Measurements from ENCODE around the gene PRR32. TPM values are rescaled to one million over a fixed set of nuclear protein-coding genes. Genes with fewer than 3 reads are reported as not detected.
"Not testable (repeated sequence)": the region's sequence is repeated elsewhere in the genome, so short reads cannot be mapped to it uniquely, and the experiment has no call there.

Gene PRR32
- total and polyA plus RNA-seq, 2 of the 13 experiments (the other 11 are each of a cell fraction or from before 2014, with no cell fraction given): not detected

- Histone ChIP-seq H3K27me3 (ENCODE audit: control insufficient read depth in 1 of 2, insufficient read depth in 2 of 2, low read length in 2 of 2) (no peaks in the 10 kb centered on the region), H3K9me3 (ENCODE audit: low read length) (peaks cover 20% of the 10 kb centered on the region; the same call in 1 of the 2 replicates), H3K4me3 (replicated peaks in 1 of 3; ENCODE audit: insufficient read depth in 1 of 3, low read depth in 2 of 3, low read length in 3 of 3) (no peak overlapping the region), H3K9ac (ENCODE audit: insufficient read depth, low read depth, low read length) (no peak overlapping the region), H2AFZ (ENCODE audit: low read length) (no peak overlapping the region), H3K79me2 (ENCODE audit: insufficient read depth, low read length) (no peaks in the 10 kb centered on the region), H3K4me1 (ENCODE audit: insufficient read depth, low read length) (no peaks in the 10 kb centered on the region), H3K4me2 (ENCODE audit: low read depth, low read length) (no peak overlapping the region), H3K36me3 (replicated peaks in 1 of 2; ENCODE audit: control insufficient read depth in 1 of 2, insufficient read depth in 2 of 2, low read length in 2 of 2) (no peaks in the 10 kb centered on the region), H3K27ac (ENCODE audit: extremely low read length, insufficient read depth, low read length) (no peak overlapping the region), H4K20me1 (ENCODE audit: insufficient read depth, low read length) (no peaks in the 10 kb centered on the region)
- ChIA-PET CTCF (ENCODE audit: low intra/inter-chr PET ratio, low total read pairs) (no interaction called here), POLR2A (no interaction called here)
- no peak for FAIRE-seq
- ATAC-seq: no peak
- TF ChIP-seq ZNF143 (CRISPR knock-in tag; IDR thresholded peaks at IDR 0.05) (no peak), MIER3 (CRISPR knock-in tag; IDR thresholded peaks at IDR 0.05; ENCODE audit: borderline replicate concordance) (no peak), ZNF607 (CRISPR knock-in tag; IDR thresholded peaks at IDR 0.05; ENCODE audit: borderline replicate concordance) (no peak), ZNF329 (CRISPR knock-in tag; IDR thresholded peaks at IDR 0.05; ENCODE audit: low read depth) (no peak), HINFP (CRISPR knock-in tag; IDR thresholded peaks at IDR 0.05; ENCODE audit: low read depth) (no peak), DR1 (CRISPR knock-in tag; IDR thresholded peaks at IDR 0.05) (no peak), SMARCC2 (IDR thresholded peaks at IDR 0.05) (no peak), ZNF75D (CRISPR knock-in tag; IDR thresholded peaks at IDR 0.05; ENCODE audit: borderline replicate concordance) (no peak), POLR2AphosphoS5 (IDR thresholded peaks at IDR 0.05; ENCODE audit: low read depth, low read length) (no peak), ZNF430 (CRISPR knock-in tag; IDR thresholded peaks at IDR 0.05) (no peak), NFE2L1 (CRISPR knock-in tag; IDR thresholded peaks at IDR 0.05; ENCODE audit: borderline replicate concordance) (no peak), NR1H2 (CRISPR knock-in tag; IDR thresholded peaks at IDR 0.05; ENCODE audit: borderline replicate concordance, low read depth) (no peak), ZFP90 (CRISPR knock-in tag; IDR thresholded peaks at IDR 0.05; ENCODE audit: borderline replicate concordance) (no peak), KLF15 (CRISPR knock-in tag; IDR thresholded peaks at IDR 0.05; ENCODE audit: borderline replicate concordance) (no peak)
- intact Hi-C loops (cut with micrococcal nuclease; ENCODE audit: unreplicated experiment): no loop called here
- no TSS peak for BruUV-seq (replicated peaks)
- in situ Hi-C loops (cut with HindIII; ENCODE audit: extremely low pct_ligation_motif_present, low pct_unique_long_range_greater_than_20kb): no loop called here
- no peak for DNase-seq (ENCODE audit: low spot score)
- 29% methylated on average over 1 of the region's 1 CpG for WGBS (ENCODE audit: low lambda C conversion rate)
Measured at GRCh38 chrX:126799059-126799458, 20.5 kb upstream of the PRR32 start.

GRCh38 chrX:126806784-126807183 is 12.7 kb upstream of the PRR32 start:
- H2AFZ ChIP-seq (ENCODE audit: low read length); H4K20me1 ChIP-seq (ENCODE audit: insufficient read depth, low read length); ATAC-seq; H3K9ac ChIP-seq (ENCODE audit: insufficient read depth, low read depth, low read length); H3K27me3 ChIP-seq (ENCODE audit: control insufficient read depth in 1 of 2, insufficient read depth in 2 of 2, low read length in 2 of 2); CTCF ChIA-PET (ENCODE audit: low intra/inter-chr PET ratio, low total read pairs); H3K4me3 ChIP-seq (replicated peaks in 1 of 3; ENCODE audit: insufficient read depth in 1 of 3, low read depth in 2 of 3, low read length in 3 of 3); H3K79me2 ChIP-seq (ENCODE audit: insufficient read depth, low read length); FAIRE-seq; H3K4me1 ChIP-seq (ENCODE audit: insufficient read depth, low read length); H3K36me3 ChIP-seq (replicated peaks in 1 of 2; ENCODE audit: control insufficient read depth in 1 of 2, insufficient read depth in 2 of 2, low read length in 2 of 2); in situ Hi-C loops (cut with HindIII; ENCODE audit: extremely low pct_ligation_motif_present, low pct_unique_long_range_greater_than_20kb); DNase-seq (ENCODE audit: low spot score); H3K27ac ChIP-seq (ENCODE audit: extremely low read length, insufficient read depth, low read length); BruUV-seq (replicated peaks); H3K4me2 ChIP-seq (ENCODE audit: low read depth, low read length); intact Hi-C loops (cut with micrococcal nuclease; ENCODE audit: unreplicated experiment); POLR2A ChIA-PET: not testable (repeated sequence)
- peaks cover 20% of the 10 kb centered on the region; the same call in 1 of the 2 replicates for H3K9me3 ChIP-seq (ENCODE audit: low read length)
- 0% methylated on average over 2 of the region's 3 CpGs for WGBS (ENCODE audit: low lambda C conversion rate)
